ENCODE measurements around the gene ZNF792.

GRCh38 chr19:34988119-34988518 lies 24.1 kb upstream of the ZNF792 start:
- TF ChIP-seq CTCF (IDR thresholded peaks at IDR 0.05) = no peak
- TF ChIP-seq POLR2A (IDR thresholded peaks at IDR 0.05) = no peak
